Mucosa of stomach (tissue), 1 donor: ENCODE results near the gene OOSP1.

Experiments
- H3K27me3 ChIP-seq: one replicate; pipeline ENCODE4 v1.7.0; 2013; ENCODE audit warnings: mild to moderate bottlenecking, low read length; ENCODE audit not compliant: control insufficient read depth, insufficient read depth
- H3K36me3 ChIP-seq: one replicate; pipeline ENCODE4 v1.7.0; 2013; ENCODE audit warnings: low read length; ENCODE audit not compliant: control insufficient read depth, insufficient read depth
- H3K4me1 ChIP-seq: one replicate; pipeline ENCODE4 v1.7.0; 2013; ENCODE audit warnings: mild to moderate bottlenecking, low read length; ENCODE audit not compliant: control insufficient read depth, insufficient read depth
- H3K4me3 ChIP-seq: one replicate; pipeline ENCODE4 v1.7.0; 2013; ENCODE audit warnings: low read length
- H3K9ac ChIP-seq: one replicate; pipeline ENCODE4 v1.7.0; 2013; ENCODE audit warnings: mild to moderate bottlenecking, low read length, moderate library complexity
- H3K9me3 ChIP-seq: one replicate; pipeline ENCODE4 v1.7.0; 2013; ENCODE audit warnings: mild to moderate bottlenecking, low read length, moderate library complexity; ENCODE audit not compliant: control insufficient read depth
- donor health status: Pancreatic carcinoma.

OOSP1 gene

DNA sequence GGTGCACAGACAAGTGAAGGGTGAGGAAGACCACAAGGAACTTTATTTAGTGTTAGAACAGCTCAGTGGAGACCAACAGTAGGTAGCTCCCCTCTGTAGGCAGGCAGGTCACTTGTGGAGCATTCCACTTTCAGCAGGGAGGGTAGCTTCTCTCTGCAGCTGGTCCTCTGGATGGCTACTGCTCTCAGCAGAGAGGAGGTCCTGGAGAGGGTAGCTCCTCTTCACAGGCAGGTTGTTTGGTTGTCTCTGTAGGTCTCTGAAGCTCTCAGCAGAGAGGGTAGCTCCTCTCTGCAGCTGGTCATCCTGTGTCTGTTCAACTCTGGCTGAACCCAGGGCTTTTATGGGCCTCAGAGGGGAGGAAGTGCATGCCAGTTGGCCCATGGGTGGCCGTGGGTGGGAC, 6.5 kb upstream of the OOSP1 start:
- Histone ChIP-seq H3K36me3 (no peaks in the 10 kb centered on the region), H3K9me3 (no peaks in the 10 kb centered on the region), H3K27me3 (no peaks in the 10 kb centered on the region), H3K4me3 (no peak overlapping the region), H3K9ac (no peak overlapping the region), H3K4me1 (no peaks in the 10 kb centered on the region)

DNA sequence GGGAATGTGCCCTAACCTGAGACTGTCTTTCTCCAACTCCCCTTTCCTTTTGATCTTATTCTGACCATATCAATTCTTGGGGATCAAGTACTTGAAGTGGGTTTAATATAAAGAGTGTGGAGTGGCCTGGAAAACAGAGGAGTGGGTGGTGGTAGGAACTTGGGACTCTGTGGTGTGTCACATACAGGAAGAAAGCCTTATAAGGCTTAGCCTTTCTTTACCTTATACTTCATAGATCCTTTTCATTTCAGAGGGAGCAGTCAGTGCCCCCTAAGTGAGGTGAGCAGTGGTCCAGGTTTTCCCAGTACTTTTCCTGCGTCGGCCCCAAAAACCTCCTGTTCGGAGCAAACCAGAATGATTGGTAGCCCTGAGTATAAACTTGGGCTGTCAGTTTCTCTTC, 486 bp downstream of the OOSP1 start:
- Histone ChIP-seq H3K9me3 (no peaks in the 10 kb centered on the region), H3K27me3 (no peaks in the 10 kb centered on the region)

GRCh38 chr11:59939482-59939881, 1.2 kb downstream of the OOSP1 start:
- no peaks in the 10 kb centered on the region for H3K36me3 ChIP-seq
- H3K9ac ChIP-seq = no peak overlapping the region
- no peaks in the 10 kb centered on the region for H3K9me3 ChIP-seq
- no peak overlapping the region for H3K4me3 ChIP-seq
- H3K4me1 ChIP-seq = no peaks in the 10 kb centered on the region
- H3K27me3 ChIP-seq = no peaks in the 10 kb centered on the region

More for the DNA sequence above, 486 bp downstream of the OOSP1 start:
- H3K36me3 ChIP-seq = no peaks in the 10 kb centered on the region
- no peak overlapping the region for H3K4me3 ChIP-seq
- H3K9ac ChIP-seq = no peak overlapping the region
- H3K4me1 ChIP-seq = no peaks in the 10 kb centered on the region

DNA sequence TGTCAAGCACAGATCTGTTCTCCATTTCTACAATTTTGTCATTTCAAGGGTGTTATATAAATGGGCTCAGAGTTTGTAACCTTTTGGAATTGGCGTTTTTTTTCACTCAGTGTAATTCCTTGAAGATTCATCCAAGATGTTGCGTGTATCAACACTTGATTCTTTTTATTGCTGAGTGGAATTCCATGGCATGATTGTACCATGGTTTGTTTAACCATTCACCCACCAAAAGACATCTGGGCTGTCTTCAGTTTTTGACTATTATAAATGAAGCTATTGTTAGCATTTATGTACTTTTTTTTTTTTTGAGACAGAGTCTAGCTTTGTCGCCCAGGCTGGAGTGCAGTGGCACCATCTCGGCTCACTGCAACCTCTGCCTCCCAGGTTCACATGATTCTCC, 2.9 kb downstream of the OOSP1 start:
- Histone ChIP-seq H3K27me3 (no peaks in the 10 kb centered on the region), H3K9ac (no peak overlapping the region), H3K36me3 (no peaks in the 10 kb centered on the region), H3K4me3 (no peak overlapping the region), H3K4me1 (no peaks in the 10 kb centered on the region), H3K9me3 (no peaks in the 10 kb centered on the region)

GRCh38 chr11:59943997-59944714, 5.9 kb downstream of the OOSP1 start:
- no peaks in the 10 kb centered on the region for H3K9me3 ChIP-seq
- H3K36me3 ChIP-seq = no peaks in the 10 kb centered on the region
- no peaks in the 10 kb centered on the region for H3K27me3 ChIP-seq
- no peak overlapping the region for H3K4me3 ChIP-seq
- H3K4me1 ChIP-seq = no peaks in the 10 kb centered on the region
- H3K9ac ChIP-seq = no peak overlapping the region

- H3K4me3 ChIP-seq = no peak overlapping the region
- H3K27me3 ChIP-seq = no peaks in the 10 kb centered on the region
- no peaks in the 10 kb centered on the region for H3K36me3 ChIP-seq
- H3K4me1 ChIP-seq = no peaks in the 10 kb centered on the region
- no peak overlapping the region for H3K9ac ChIP-seq
- no peaks in the 10 kb centered on the region for H3K9me3 ChIP-seq
These were observed 6.5 kb downstream of the OOSP1 start for GRCh38 chr11:59944720-59945119.

- Histone ChIP-seq H3K9ac (no peak overlapping the region), H3K36me3 (no peaks in the 10 kb centered on the region), H3K4me3 (no peak overlapping the region), H3K27me3 (no peaks in the 10 kb centered on the region), H3K9me3 (no peaks in the 10 kb centered on the region), H3K4me1 (peaks cover 14% of the 10 kb centered on the region)
These were observed 15.4 kb downstream of the OOSP1 start for GRCh38 chr11:59953463-59954218.

- Histone ChIP-seq H3K9ac (no peak overlapping the region), H3K27me3 (no peaks in the 10 kb centered on the region), H3K4me1 (peaks cover 14% of the 10 kb centered on the region), H3K36me3 (no peaks in the 10 kb centered on the region), H3K4me3 (no peak overlapping the region), H3K9me3 (no peaks in the 10 kb centered on the region)
These were observed 16.1 kb downstream of the OOSP1 start for GRCh38 chr11:59954219-59954847.

GRCh38 chr11:59957094-59957493, 18.9 kb downstream of the OOSP1 start:
- H3K4me1 ChIP-seq = peaks cover 23% of the 10 kb centered on the region
- H3K27me3 ChIP-seq = no peaks in the 10 kb centered on the region
- H3K9ac ChIP-seq = no peak overlapping the region
- H3K4me3 ChIP-seq = no peak overlapping the region
- H3K36me3 ChIP-seq = no peaks in the 10 kb centered on the region
- H3K9me3 ChIP-seq = no peaks in the 10 kb centered on the region

- H3K4me3 ChIP-seq = no peak overlapping the region
- no peaks in the 10 kb centered on the region for H3K9me3 ChIP-seq
- peaks cover 20% of the 10 kb centered on the region for H3K4me1 ChIP-seq
- no peak overlapping the region for H3K9ac ChIP-seq
- no peaks in the 10 kb centered on the region for H3K36me3 ChIP-seq
- H3K27me3 ChIP-seq = no peaks in the 10 kb centered on the region
These were observed 22.5 kb downstream of the OOSP1 start for GRCh38 chr11:59960502-59961381.

DNA sequence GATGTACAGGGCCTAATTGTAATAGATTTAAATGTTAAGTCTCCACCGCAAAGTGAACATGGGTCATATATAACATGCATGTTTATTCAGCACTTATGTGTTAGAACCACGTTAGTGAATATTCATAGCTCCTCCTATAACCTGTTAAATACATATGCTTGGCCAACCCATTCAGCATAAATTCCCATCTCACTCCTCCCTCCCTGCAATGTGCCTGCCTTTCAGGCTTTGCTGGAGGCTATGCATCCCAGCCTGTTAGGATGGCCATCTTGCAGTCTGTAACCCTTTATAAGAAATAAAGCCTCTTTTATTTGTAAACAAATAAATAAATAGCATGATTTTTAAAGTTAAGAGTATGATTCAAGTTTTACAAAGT, 23.9 kb downstream of the OOSP1 start:
- Histone ChIP-seq H3K27me3 (no peaks in the 10 kb centered on the region), H3K36me3 (no peaks in the 10 kb centered on the region)

More for the DNA sequence above, 23.9 kb downstream of the OOSP1 start:
- H3K4me3 ChIP-seq = no peak overlapping the region
- H3K4me1 ChIP-seq = peaks cover 20% of the 10 kb centered on the region
- no peaks in the 10 kb centered on the region for H3K9me3 ChIP-seq
- H3K9ac ChIP-seq = no peak overlapping the region
